Rectal smooth muscle tissue (tissue), 1 donor: Measurements from ENCODE around the gene ZNF275.
A peak's percentile ranks its signal among the peaks of the same experiment; 100 is the strongest.
"Not testable (repeated sequence)": the region's sequence is repeated elsewhere in the genome, so short reads cannot be mapped to it uniquely, and the experiment has no call there.

ENCODE experiments used
- H3K27ac ChIP-seq: one replicate; pipeline ENCODE4 v1.7.0; 2013; ENCODE audit warnings: low read depth, low read length, inconsistent platforms
- H3K27me3 ChIP-seq: one replicate; pipeline ENCODE4 v1.7.0; 2013; ENCODE audit warnings: low read length; ENCODE audit not compliant: control insufficient read depth, insufficient read depth
- H3K36me3 ChIP-seq: one replicate; pipeline ENCODE4 v1.7.0; 2013; ENCODE audit warnings: low read length; ENCODE audit not compliant: control insufficient read depth, insufficient read depth
- H3K4me1 ChIP-seq: one replicate; pipeline ENCODE4 v1.7.0; 2013; ENCODE audit warnings: low read length; ENCODE audit not compliant: control insufficient read depth, insufficient read depth
- H3K4me3 ChIP-seq: one replicate; pipeline ENCODE4 v1.7.0; 2013; ENCODE audit warnings: low read length
- H3K9ac ChIP-seq: one replicate; pipeline ENCODE4 v1.7.0; 2013; ENCODE audit warnings: low read length

Gene ZNF275

GRCh38 chrX:153333821-153334653 is at the start of gene ZNF275:
Gene ZNF275, plus strand, starts transcription at chrX:153334153. Its CDS starts 2,527 bp downstream, at chrX:153336680.
- Histone ChIP-seq H3K27me3 (peaks cover 4% of the 10 kb centered on the region), H3K4me3 (peak within 1 kb of the TSS; percentile 70), H3K27ac (no peak within 1 kb of the TSS)

GRCh38 chrX:153285678-153286077 is 48.3 kb upstream of the ZNF275 start:
- not testable (repeated sequence) for H3K36me3 ChIP-seq, H3K4me1 ChIP-seq, H3K27ac ChIP-seq, H3K9ac ChIP-seq, H3K4me3 ChIP-seq, H3K27me3 ChIP-seq

More at GRCh38 chrX:153333821-153334653, at the start of gene ZNF275:
- peaks cover 2% of the 10 kb centered on the region for H3K36me3 ChIP-seq
- H3K4me1 ChIP-seq, result no peaks in the 10 kb centered on the region
- H3K9ac ChIP-seq, result peak within 1 kb of the TSS; percentile 4

GRCh38 chrX:153288807-153289206 is 45.1 kb upstream of the ZNF275 start:
- not testable (repeated sequence) for H3K4me1 ChIP-seq, H3K4me3 ChIP-seq, H3K27ac ChIP-seq, H3K36me3 ChIP-seq, H3K27me3 ChIP-seq, H3K9ac ChIP-seq

- not testable (repeated sequence) for H3K27me3 ChIP-seq, H3K4me1 ChIP-seq, H3K9ac ChIP-seq, H3K36me3 ChIP-seq, H3K4me3 ChIP-seq, H3K27ac ChIP-seq
Observed at GRCh38 chrX:153293485-153294071, 40.4 kb upstream of the ZNF275 start.

GRCh38 chrX:153297376-153297775 is 36.6 kb upstream of the ZNF275 start:
- H3K36me3 ChIP-seq, result no peaks in the 10 kb centered on the region
- no peak overlapping the region for H3K9ac ChIP-seq
- H3K4me3 ChIP-seq, result no peak overlapping the region
- no peak overlapping the region for H3K27ac ChIP-seq
- no peaks in the 10 kb centered on the region for H3K4me1 ChIP-seq
- no peaks in the 10 kb centered on the region for H3K27me3 ChIP-seq

- H3K27me3 ChIP-seq, result peaks cover 3% of the 10 kb centered on the region
- H3K27ac ChIP-seq, result no peak overlapping the region
- no peak overlapping the region for H3K9ac ChIP-seq
- no peaks in the 10 kb centered on the region for H3K36me3 ChIP-seq
- H3K4me3 ChIP-seq, result no peak overlapping the region
- H3K4me1 ChIP-seq, result no peaks in the 10 kb centered on the region
Observed at GRCh38 chrX:153299855-153300254, 34.1 kb upstream of the ZNF275 start.

- Histone ChIP-seq H3K4me3 (no peak overlapping the region), H3K9ac (no peak overlapping the region), H3K27me3 (peaks cover 3% of the 10 kb centered on the region), H3K27ac (no peak overlapping the region), H3K36me3 (no peaks in the 10 kb centered on the region), H3K4me1 (no peaks in the 10 kb centered on the region)
Observed at GRCh38 chrX:153301746-153302145, 32.2 kb upstream of the ZNF275 start.

GRCh38 chrX:153302796-153303195 is 31.2 kb upstream of the ZNF275 start:
- H3K27ac ChIP-seq, result no peak overlapping the region
- H3K36me3 ChIP-seq, result no peaks in the 10 kb centered on the region
- H3K27me3 ChIP-seq, result peaks cover 3% of the 10 kb centered on the region
- no peaks in the 10 kb centered on the region for H3K4me1 ChIP-seq
- no peak overlapping the region for H3K4me3 ChIP-seq
- no peak overlapping the region for H3K9ac ChIP-seq

GRCh38 chrX:153303276-153304262 is 30.4 kb upstream of the ZNF275 start:
- Histone ChIP-seq H3K9ac (no peak overlapping the region), H3K4me3 (no peak overlapping the region), H3K36me3 (no peaks in the 10 kb centered on the region), H3K27ac (no peak overlapping the region), H3K4me1 (no peaks in the 10 kb centered on the region), H3K27me3 (peaks cover 3% of the 10 kb centered on the region)

- Histone ChIP-seq H3K4me1 (no peaks in the 10 kb centered on the region), H3K27ac (no peak overlapping the region), H3K4me3 (no peak overlapping the region), H3K36me3 (no peaks in the 10 kb centered on the region), H3K27me3 (peaks cover 3% of the 10 kb centered on the region), H3K9ac (no peak overlapping the region)
Observed at GRCh38 chrX:153304988-153305736, 28.8 kb upstream of the ZNF275 start.

GRCh38 chrX:153305972-153306371 is 28.0 kb upstream of the ZNF275 start:
- no peaks in the 10 kb centered on the region for H3K36me3 ChIP-seq
- no peaks in the 10 kb centered on the region for H3K4me1 ChIP-seq
- no peak overlapping the region for H3K9ac ChIP-seq
- H3K4me3 ChIP-seq, result no peak overlapping the region
- H3K27ac ChIP-seq, result no peak overlapping the region
- peaks cover 3% of the 10 kb centered on the region for H3K27me3 ChIP-seq
